Glutamatergic neuron (in vitro differentiated cells): ENCODE data around the gene MYRIP. TPM values are rescaled to one million over a fixed set of nuclear protein-coding genes. Genes with fewer than 3 reads are reported as not detected.

Experiments
- DNase-seq: peaks from one replicate; pipeline ENCODE4 v3.0.0; 2022
- H3K27ac Mint-ChIP-seq: one replicate; pipeline ENCODE4 v1.8.0; 2020; ENCODE audit warnings: mild to moderate bottlenecking, mixed read lengths, inconsistent platforms; ENCODE audit not compliant: unreplicated experiment
- H3K27me3 Mint-ChIP-seq: one replicate; pipeline ENCODE4 v1.8.0; 2020; ENCODE audit warnings: mild to moderate bottlenecking, moderate library complexity, mixed read lengths, inconsistent platforms; ENCODE audit not compliant: unreplicated experiment
- H3K36me3 Mint-ChIP-seq: one replicate; pipeline ENCODE4 v1.8.0; 2020; ENCODE audit warnings: mild to moderate bottlenecking, mixed read lengths, inconsistent platforms; ENCODE audit not compliant: unreplicated experiment
- H3K4me1 Mint-ChIP-seq: one replicate; pipeline ENCODE4 v1.8.0; 2020; ENCODE audit warnings: mild to moderate bottlenecking, low read depth, mixed read lengths, inconsistent platforms; ENCODE audit not compliant: unreplicated experiment
- H3K4me3 Mint-ChIP-seq: one replicate; pipeline ENCODE4 v1.8.0; 2020; ENCODE audit warnings: mild to moderate bottlenecking, mixed read lengths, inconsistent platforms; ENCODE audit not compliant: unreplicated experiment
- H3K9me3 Mint-ChIP-seq: one replicate; pipeline ENCODE4 v1.8.0; 2020; ENCODE audit warnings: mild to moderate bottlenecking, moderate library complexity, mixed read lengths, inconsistent platforms; ENCODE audit not compliant: unreplicated experiment
- total RNA-seq: library from RNA; stranded (reverse); fragmentation: NEBNext Ultra II Directional; extraction: Animal tissue kit (Norgen Biotek cat#: 25700); gene quantifications from one replicate; pipeline ENCODE4 v1.2.1, GENCODE V29; 2021; ENCODE audit not compliant: unreplicated experiment
- TF ChIP-seq, protein P1 (sequence below): fragments of 200-600 bp; sonication (generic); IDR thresholded peaks from one replicate; pipeline ENCODE4 v1.5.0; 2021; ENCODE audit not compliant: partially characterized antibody, unreplicated experiment

The MYRIP gene
- total RNA-seq, 1 donor from 2014 or later: 1.8 TPM

GRCh38 chr3:40053663-40054062 is 244.3 kb downstream of the MYRIP start:
- H3K36me3 Mint-ChIP-seq: peaks cover 14% of the 10 kb centered on the region
- H3K27me3 Mint-ChIP-seq: no peaks in the 10 kb centered on the region
- no peaks in the 10 kb centered on the region for H3K4me1 Mint-ChIP-seq
- H3K4me3 Mint-ChIP-seq: no peak overlapping the region
- TF ChIP-seq, protein P1, sequence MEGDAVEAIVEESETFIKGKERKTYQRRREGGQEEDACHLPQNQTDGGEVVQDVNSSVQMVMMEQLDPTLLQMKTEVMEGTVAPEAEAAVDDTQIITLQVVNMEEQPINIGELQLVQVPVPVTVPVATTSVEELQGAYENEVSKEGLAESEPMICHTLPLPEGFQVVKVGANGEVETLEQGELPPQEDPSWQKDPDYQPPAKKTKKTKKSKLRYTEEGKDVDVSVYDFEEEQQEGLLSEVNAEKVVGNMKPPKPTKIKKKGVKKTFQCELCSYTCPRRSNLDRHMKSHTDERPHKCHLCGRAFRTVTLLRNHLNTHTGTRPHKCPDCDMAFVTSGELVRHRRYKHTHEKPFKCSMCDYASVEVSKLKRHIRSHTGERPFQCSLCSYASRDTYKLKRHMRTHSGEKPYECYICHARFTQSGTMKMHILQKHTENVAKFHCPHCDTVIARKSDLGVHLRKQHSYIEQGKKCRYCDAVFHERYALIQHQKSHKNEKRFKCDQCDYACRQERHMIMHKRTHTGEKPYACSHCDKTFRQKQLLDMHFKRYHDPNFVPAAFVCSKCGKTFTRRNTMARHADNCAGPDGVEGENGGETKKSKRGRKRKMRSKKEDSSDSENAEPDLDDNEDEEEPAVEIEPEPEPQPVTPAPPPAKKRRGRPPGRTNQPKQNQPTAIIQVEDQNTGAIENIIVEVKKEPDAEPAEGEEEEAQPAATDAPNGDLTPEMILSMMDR: no peak
- DNase-seq: no peak
- peaks cover 2% of the 10 kb centered on the region for H3K9me3 Mint-ChIP-seq
- no peak overlapping the region for H3K27ac Mint-ChIP-seq

DNA sequence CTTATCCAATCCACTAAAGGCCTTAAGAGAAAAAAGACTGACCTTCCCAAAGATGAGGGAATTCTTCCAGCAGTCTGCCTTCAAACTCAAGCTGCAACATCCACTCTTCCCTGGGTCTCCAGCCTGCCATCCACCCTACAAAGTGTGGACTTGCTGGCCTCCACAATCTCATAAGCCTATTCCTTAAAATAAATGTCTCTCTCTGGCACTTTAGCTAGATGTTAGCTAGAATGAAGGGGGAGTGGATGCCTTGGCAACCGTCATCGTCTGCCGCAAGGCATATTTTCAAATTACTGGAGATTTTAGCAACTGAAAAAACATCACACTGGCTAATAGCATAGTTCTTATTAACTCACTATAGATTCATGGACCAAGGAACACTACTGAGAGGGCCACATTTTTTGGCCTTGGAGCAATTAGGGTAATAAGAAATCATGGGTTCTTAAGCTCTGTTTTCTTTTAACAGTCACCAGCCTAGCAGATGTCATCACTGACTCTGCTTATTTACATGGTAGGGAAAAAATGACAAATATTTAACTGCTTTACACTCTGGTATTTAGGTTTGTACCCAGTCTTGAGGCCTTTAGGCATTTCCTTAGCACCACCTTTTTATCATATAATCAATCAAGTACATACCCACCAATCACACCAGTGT is 245.3 kb downstream of the MYRIP start:
- Mint-ChIP-seq H3K36me3 (peaks cover 12% of the 10 kb centered on the region), H3K27ac (no peak overlapping the region), H3K9me3 (peaks cover 2% of the 10 kb centered on the region), H3K4me3 (no peak overlapping the region), H3K27me3 (no peaks in the 10 kb centered on the region), H3K4me1 (no peaks in the 10 kb centered on the region)
- no peak for DNase-seq
- TF ChIP-seq, protein P1: no peak

GRCh38 chr3:40055361-40055760 is 246.0 kb downstream of the MYRIP start:
- no peak overlapping the region for H3K4me3 Mint-ChIP-seq
- H3K27ac Mint-ChIP-seq: no peak overlapping the region
- H3K27me3 Mint-ChIP-seq: no peaks in the 10 kb centered on the region
- DNase-seq: no peak
- H3K9me3 Mint-ChIP-seq: no peaks in the 10 kb centered on the region
- no peaks in the 10 kb centered on the region for H3K4me1 Mint-ChIP-seq
- TF ChIP-seq, protein P1: no peak
- H3K36me3 Mint-ChIP-seq: peaks cover 8% of the 10 kb centered on the region

DNA sequence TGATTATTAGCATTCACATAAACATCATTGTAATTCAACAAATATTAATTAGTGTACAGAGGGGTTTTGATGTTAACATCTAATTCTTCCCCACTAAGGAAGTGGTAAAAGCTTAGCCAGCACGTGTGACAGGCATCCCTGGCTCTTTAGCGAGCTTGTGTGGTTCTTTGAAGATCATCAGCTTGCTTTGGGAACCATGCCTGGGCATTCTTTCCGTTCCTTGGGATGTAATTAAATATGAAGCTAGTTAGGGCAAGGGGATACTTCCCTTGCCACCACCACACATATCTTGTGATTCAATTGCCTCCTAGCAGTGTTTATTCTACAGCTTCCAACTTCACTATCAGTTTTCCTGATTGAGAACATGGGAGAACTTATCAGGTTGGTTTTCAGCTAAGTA is 246.5 kb downstream of the MYRIP start:
- H3K4me3 Mint-ChIP-seq: no peak overlapping the region
- DNase-seq: no peak
- H3K27ac Mint-ChIP-seq: no peak overlapping the region

GRCh38 chr3:40057077-40057476 is 247.7 kb downstream of the MYRIP start:
- DNase-seq: no peak
- TF ChIP-seq, protein P1: no peak
- H3K4me1 Mint-ChIP-seq: no peaks in the 10 kb centered on the region
- H3K27me3 Mint-ChIP-seq: no peaks in the 10 kb centered on the region
- H3K9me3 Mint-ChIP-seq: no peaks in the 10 kb centered on the region
- no peak overlapping the region for H3K27ac Mint-ChIP-seq
- no peak overlapping the region for H3K4me3 Mint-ChIP-seq
- H3K36me3 Mint-ChIP-seq: no peaks in the 10 kb centered on the region

More for the DNA sequence above, 246.5 kb downstream of the MYRIP start:
- no peaks in the 10 kb centered on the region for H3K9me3 Mint-ChIP-seq
- H3K36me3 Mint-ChIP-seq: peaks cover 3% of the 10 kb centered on the region
- no peaks in the 10 kb centered on the region for H3K4me1 Mint-ChIP-seq
- TF ChIP-seq, protein P1: no peak
- H3K27me3 Mint-ChIP-seq: no peaks in the 10 kb centered on the region
